ENCODE measurements around the gene MAP2K2. TPM values are rescaled to one million over a fixed set of nuclear protein-coding genes. Genes with fewer than 3 reads are reported as not detected.
A peak's percentile ranks its signal among the peaks of the same experiment; 100 is the strongest.

MAP2K2 gene
- total and polyA plus RNA-seq, 9 of the 15 experiments (the other 6 are each of a cell fraction or from before 2014, with no cell fraction given) = 1.0 to 151 (median 58.3) TPM

DNA sequence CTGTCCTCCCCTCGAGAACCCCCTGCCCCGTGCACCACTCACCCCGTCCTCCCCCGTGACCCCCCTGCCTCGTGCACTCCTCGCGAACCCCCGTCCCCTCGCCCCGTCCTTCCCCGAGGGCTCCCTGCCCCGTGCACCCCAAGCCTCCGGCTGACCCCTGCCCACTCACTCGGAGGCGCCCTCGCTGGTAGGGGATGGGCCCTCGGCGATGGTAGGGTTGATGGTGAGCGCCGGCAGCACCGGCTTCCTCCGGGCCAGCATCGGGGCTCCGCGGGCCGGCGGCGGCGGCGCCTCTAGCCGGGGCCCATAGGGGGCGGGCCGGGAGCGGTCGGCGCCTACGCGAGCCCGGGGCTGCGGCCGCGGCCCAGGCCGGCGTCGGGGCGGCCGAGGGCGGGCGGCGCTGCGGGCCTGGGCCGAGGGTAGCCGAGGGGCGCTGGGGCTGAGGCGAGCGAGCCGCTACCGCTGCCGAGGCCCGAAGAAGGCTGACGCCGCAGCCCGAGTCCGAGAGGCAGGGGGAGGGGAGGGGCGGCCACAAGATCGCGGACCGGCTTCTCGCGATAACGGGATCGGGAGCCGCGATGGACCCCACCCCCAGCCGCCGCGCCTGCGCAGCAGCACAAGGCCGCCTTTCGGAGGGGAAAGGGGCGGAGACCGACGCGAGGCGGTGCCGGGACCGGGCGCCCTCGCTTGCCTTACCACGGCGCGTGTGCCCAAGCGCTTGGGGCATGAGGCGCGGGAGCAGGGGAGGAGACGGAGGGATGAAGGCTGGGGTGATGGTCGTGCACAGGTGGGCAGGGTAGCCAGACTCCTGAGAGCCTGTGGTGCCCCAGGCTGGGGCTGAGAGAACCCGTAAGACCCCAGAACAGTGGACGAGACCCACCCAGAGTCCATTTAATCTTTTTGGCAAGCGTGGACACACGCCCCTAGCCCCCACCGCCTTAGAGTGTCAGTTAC, at the start of gene MAP2K2 (continued):
- no peak for TF ChIP-seq PHF20 (IDR thresholded peaks at IDR 0.05; ENCODE audit: partially characterized antibody)
- no peak for TF ChIP-seq ZNF431 (CRISPR knock-in tag; IDR thresholded peaks at IDR 0.05)
- TF ChIP-seq ZBTB7A (IDR thresholded peaks at IDR 0.05; ENCODE audit: borderline replicate concordance, control insufficient read depth, low read depth, low read length) = peak; percentile 41; the same call in 1 of the 2 replicates
- TF ChIP-seq PML (IDR thresholded peaks at IDR 0.05; ENCODE audit: low read length) = 0 out of 2 replicates have a peak, but pooled peaks have one; percentile 35
- no peak for TF ChIP-seq KAT8 (IDR thresholded peaks at IDR 0.05; ENCODE audit: low read depth)
- no peak for TF ChIP-seq CREB1 (IDR thresholded peaks at IDR 0.05)
- peak; percentile 54; the same call in 1 of the 2 replicates for TF ChIP-seq CREB1 (CRISPR knock-in tag; IDR thresholded peaks at IDR 0.05)
- TF ChIP-seq POLR2H (tag; IDR thresholded peaks at IDR 0.05; ENCODE audit: low read depth) = no peak
- TF ChIP-seq PHB2 (IDR thresholded peaks at IDR 0.05; ENCODE audit: low read depth) = no peak
- no peak for TF ChIP-seq CSDE1 (IDR thresholded peaks at IDR 0.05)
- no peak for TF ChIP-seq FOXP1 (CRISPR knock-in tag; IDR thresholded peaks at IDR 0.05)
- TF ChIP-seq, protein P1, sequence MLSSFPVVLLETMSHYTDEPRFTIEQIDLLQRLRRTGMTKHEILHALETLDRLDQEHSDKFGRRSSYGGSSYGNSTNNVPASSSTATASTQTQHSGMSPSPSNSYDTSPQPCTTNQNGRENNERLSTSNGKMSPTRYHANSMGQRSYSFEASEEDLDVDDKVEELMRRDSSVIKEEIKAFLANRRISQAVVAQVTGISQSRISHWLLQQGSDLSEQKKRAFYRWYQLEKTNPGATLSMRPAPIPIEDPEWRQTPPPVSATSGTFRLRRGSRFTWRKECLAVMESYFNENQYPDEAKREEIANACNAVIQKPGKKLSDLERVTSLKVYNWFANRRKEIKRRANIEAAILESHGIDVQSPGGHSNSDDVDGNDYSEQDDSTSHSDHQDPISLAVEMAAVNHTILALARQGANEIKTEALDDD (IDR thresholded peaks at IDR 0.05) = peak; percentile 67; the same call in 1 of the 2 replicates
- TF ChIP-seq ZBED1 (IDR thresholded peaks at IDR 0.05) = no peak
- no peak for TF ChIP-seq ZNF124 (CRISPR knock-in tag; IDR thresholded peaks at IDR 0.05)
- no peak for TF ChIP-seq SLC30A9 (CRISPR knock-in tag; IDR thresholded peaks at IDR 0.05)
- no peak for TF ChIP-seq SP2 (IDR thresholded peaks at IDR 0.05; ENCODE audit: extremely low read depth, low read depth, low read length, poor library complexity, severe bottlenecking)
- TF ChIP-seq NCOA6 (IDR thresholded peaks at IDR 0.05) = no peak
- TF ChIP-seq PRPF4 (IDR thresholded peaks at IDR 0.05; ENCODE audit: insufficient read depth, low read depth, low read length, poor library complexity, severe bottlenecking) = no peak
- TF ChIP-seq KLF16 (IDR thresholded peaks at IDR 0.05) = no peak
- TF ChIP-seq ELF1 (tag; IDR thresholded peaks at IDR 0.05) = no peak
- TF ChIP-seq CBX8 (IDR thresholded peaks at IDR 0.05; ENCODE audit: borderline replicate concordance, extremely low read depth, low read depth, low read length, poor library complexity, severe bottlenecking) = no peak
- TF ChIP-seq, protein P2, sequence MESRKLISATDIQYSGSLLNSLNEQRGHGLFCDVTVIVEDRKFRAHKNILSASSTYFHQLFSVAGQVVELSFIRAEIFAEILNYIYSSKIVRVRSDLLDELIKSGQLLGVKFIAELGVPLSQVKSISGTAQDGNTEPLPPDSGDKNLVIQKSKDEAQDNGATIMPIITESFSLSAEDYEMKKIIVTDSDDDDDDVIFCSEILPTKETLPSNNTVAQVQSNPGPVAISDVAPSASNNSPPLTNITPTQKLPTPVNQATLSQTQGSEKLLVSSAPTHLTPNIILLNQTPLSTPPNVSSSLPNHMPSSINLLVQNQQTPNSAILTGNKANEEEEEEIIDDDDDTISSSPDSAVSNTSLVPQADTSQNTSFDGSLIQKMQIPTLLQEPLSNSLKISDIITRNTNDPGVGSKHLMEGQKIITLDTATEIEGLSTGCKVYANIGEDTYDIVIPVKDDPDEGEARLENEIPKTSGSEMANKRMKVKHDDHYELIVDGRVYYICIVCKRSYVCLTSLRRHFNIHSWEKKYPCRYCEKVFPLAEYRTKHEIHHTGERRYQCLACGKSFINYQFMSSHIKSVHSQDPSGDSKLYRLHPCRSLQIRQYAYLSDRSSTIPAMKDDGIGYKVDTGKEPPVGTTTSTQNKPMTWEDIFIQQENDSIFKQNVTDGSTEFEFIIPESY (CRISPR knock-in tag; IDR thresholded peaks at IDR 0.05) = peak; percentile 47; the same call in 1 of the 2 replicates
- TF ChIP-seq SIN3A (IDR thresholded peaks at IDR 0.05; ENCODE audit: borderline replicate concordance in 2 of 2, control insufficient read depth in 1 of 2, low read depth in 2 of 2, low read length in 2 of 2) = peak; percentile 54 to 72; a peak in 1 of 4 replicates
- no peak for TF ChIP-seq MIER1 (IDR thresholded peaks at IDR 0.05; ENCODE audit: low read depth)
- no peak for TF ChIP-seq SMARCE1 (IDR thresholded peaks at IDR 0.05)
- peak in 1 of 2 experiments; percentile 83; a peak in 2 of 4 replicates for TF ChIP-seq HDAC1 (IDR thresholded peaks at IDR 0.05)
- TF ChIP-seq BHLHE40 (IDR thresholded peaks at IDR 0.05; ENCODE audit: low read length) = peak; percentile 55; the same call in 1 of the 2 replicates
